ENCODE data around the gene SLC6A13.

- no peak for TF ChIP-seq POLR2AphosphoS5 (IDR thresholded peaks at IDR 0.05)
- TF ChIP-seq CTCF (IDR thresholded peaks at IDR 0.05) = no peak
Measured at GRCh38 chr12:220946-221550, 41.6 kb downstream of the SLC6A13 start.
